Smooth muscle cell of the brain vasculature (primary cell): ENCODE data around the gene LRRC32.
"Not testable (repeated sequence)": the region's sequence is repeated elsewhere in the genome, so short reads cannot be mapped to it uniquely, and the experiment has no call there.

ENCODE experiments used
- DNase-seq: peaks from one replicate; pipeline ENCODE4 v3.0.0-alpha.2; 2012; ENCODE audit warnings: low read depth, low spot score

Gene LRRC32

DNA sequence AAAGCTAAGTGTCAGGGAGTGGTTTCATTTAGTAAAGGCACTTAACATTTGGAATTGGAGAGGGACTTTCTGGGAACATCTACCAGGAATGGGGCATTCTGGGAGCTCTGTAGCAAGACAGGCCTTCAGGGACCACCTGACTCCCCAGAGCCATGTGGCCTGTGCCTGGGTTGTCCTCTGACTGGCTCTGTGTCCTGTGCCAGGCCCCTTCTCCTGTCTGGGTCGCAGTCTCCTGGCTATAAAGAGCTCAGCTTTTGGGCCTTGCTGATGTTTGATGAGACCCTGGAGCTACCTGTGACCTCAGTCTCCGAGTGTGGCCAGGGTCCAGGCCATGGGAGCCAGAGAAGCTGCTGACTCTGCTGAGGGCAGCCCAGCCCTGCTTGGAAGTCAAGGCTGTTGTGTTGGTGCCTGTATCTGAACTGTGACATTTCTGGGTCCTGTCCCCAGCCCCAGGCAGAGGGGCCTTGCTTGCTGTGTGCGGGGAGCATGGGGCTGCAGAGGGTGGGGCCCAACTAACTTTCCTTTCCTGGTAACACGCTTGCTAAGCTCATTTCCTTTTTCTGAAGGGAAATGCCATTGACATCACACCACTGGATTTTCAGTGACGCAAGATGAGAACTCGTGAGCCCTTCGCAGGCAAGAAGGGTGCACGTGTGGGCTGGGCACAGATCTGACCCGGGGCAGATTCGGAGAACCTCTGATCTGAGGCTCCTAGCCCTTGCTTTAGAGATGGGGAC, 41.3 kb downstream of the LRRC32 start:
- no peak for DNase-seq

- no peak for DNase-seq
These were observed 42.1 kb downstream of the LRRC32 start for GRCh38 chr11:76628408-76628947.

- DNase-seq, result no peak
These were observed 42.9 kb downstream of the LRRC32 start for GRCh38 chr11:76627606-76628005.

DNA sequence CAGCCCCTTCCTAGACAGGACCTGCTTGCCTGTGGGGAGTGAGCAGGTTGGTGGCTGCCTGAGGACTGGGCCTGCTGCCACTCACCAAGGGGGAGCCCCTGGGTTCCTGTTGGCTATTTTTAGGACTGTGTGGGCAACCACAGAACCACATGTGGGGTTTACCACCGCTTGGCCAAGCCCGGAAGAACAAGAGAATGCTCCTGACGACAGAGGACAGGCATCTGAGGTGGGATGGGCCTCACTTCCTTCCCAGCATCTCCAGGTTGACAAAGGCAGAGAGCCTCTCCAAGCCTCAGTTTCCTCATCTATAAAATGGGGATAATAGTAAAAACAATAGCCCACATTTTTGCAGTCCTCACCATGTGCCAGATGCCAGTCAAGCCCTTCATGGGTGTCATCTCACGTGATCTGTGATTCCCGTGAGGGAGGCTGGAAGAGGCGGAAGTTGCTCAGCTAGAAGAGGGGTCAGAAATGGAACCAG, 43.6 kb downstream of the LRRC32 start:
- DNase-seq, result no peak

GRCh38 chr11:76626266-76626665, 44.3 kb downstream of the LRRC32 start:
- DNase-seq, result no peak

- no peak for DNase-seq
These were observed 44.9 kb downstream of the LRRC32 start for GRCh38 chr11:76625472-76626186.

DNA sequence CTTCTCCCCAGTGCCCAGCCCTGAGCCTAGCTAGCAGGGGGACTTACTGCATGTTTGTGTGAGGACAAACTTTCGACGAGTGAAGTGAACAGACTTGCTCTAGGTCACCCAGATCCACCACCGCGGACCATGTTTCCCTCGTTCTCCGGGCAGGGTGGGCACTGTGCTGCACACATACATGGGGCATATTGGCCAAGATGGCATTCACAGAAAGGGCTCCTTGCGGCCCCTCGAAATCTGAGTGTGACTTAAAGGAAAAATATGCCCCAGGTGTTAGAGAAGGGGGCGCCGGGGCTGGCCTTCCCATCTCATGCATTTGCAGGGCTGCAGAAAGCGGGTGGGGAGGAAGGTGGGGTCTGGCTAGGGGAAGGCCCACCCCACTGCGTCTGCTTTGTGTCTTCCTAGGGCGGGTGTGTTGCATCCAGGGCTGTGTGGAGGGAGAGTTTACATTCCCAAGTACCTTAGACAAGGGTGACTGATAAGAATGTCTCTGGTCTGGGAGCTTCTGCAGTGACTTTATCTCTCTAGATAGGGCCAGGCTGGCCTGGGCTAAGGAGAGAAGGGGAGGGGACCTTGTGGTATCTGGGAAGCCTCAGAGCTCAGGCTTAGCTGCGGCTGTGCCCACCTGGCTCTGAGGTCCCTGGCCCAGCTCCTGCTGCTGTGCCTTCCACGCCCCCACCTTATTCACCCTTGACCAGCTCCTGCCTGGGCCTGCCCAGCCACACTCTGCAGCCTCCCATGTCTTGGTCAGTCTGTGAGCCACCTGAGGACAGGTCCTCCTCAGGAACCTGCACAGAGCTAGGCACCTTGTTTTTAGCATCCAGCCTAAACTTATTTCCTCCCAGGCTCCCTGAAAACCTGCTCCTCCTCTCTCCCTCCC, 45.8 kb downstream of the LRRC32 start:
- DNase-seq, result no peak

DNA sequence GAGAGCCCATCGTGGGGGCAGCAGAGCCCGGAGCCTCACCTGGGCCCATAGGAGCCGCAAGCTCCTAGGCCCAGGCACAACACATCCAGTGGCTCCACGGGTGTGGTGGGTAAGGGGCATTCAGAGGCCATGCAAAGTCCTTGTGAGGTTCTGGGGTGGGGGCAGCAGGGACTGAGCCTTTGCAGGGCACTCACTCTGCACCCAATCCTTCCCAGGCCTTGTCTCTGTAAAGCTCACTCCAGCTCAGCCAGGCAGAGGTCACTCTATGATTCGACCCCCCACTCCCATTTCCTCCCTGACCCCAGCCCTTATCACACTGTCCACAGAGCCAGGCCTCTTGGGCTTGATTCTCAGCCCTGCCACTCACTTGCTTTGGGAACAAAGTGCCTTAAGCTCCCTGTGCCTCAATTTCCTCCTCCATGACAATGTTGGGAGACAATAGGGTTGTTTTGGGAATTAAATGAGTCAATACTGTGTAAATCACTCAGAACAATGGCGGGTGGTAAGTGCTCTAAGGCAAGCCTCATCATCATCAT, 46.6 kb downstream of the LRRC32 start:
- no peak for DNase-seq

DNA sequence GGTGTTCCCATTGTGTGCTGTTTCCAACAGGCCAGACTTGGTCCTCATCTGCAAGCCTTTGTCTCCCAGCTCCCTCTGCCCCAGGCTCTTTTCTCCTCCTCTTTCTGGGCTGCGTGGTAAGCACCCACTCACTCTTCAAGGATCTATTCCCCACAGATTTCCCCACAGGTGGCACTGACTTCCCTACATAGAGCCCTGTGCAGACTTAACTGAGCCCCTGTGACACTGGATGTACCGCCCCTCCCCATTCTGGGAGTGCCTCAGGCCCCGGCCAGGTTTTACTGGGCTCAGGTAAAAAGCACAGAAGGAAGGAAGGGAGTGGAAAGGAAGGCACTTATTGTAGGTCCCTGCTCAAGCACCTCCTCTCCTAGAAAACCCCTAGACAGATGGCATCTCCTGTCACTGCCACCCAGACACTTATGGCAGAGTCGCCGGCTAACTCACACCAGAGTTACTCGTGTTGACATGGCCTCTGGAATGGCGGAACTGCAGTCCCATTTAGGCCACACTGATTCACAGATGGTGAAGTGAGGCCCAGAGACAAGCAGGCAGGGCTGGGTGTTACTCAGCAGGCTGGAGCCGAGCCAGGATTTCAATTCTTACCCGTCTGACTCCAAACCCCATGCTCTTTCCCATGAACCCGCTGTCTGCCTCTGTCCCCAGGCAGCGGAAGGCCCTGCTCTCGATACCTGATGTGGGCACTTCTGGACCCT, 47.2 kb downstream of the LRRC32 start:
- DNase-seq, result no peak

DNA sequence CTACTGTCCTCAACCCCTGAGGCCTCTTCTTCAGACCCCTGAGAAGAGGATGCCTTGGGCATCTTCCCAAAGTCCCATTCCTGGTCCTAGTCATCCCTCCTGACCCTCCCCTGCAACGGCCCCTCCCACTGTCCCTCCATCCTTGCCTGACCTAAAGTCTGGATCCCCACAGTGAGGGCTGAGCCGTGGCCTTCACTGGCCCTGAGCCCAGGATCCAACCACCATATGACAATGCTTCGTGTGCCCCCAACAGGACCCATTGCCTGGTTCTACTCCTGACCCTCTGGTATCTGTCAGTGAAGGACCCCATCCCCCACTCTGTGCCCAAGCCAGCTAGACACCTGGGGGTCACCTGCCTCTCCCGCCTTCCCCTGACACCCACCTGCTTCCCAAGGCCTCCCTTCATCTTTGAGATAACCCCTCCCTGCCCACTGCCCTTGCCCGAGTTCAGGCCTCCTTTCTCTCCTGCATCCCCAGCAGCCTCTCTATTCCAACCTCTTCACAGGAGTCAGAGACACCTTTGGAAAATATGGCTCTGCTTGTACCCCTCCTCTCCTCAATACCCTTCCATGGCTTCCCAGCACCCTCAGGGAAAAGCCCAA, 48.0 kb downstream of the LRRC32 start:
- no peak for DNase-seq

DNA sequence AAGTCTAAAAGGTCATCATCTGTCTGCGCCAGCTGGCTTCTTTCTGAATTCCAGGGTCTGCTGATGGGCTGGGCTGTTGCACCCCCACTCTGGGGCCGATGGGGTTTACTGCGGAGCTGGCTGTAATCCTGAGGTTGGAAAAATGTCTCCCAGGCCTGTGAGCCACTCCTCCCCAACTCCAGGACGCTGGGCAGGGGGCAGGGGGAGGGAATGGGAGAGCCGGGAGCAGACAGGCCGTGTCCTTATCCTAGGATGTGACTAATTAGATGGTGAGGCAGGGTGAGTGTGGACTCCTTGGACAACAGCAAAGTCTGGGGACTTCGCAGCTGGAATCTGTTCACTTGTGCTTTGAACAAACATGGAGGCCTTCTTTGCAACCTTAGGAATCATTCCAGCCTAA, 48.7 kb downstream of the LRRC32 start:
- no peak for DNase-seq

GRCh38 chr11:76621466-76621865, 49.1 kb downstream of the LRRC32 start:
- DNase-seq, result no peak

- DNase-seq, result no peak
These were observed 50.1 kb downstream of the LRRC32 start for GRCh38 chr11:76620489-76620888.

- not testable (repeated sequence) for DNase-seq
These were observed 50.7 kb downstream of the LRRC32 start for GRCh38 chr11:76619801-76620200.

DNA sequence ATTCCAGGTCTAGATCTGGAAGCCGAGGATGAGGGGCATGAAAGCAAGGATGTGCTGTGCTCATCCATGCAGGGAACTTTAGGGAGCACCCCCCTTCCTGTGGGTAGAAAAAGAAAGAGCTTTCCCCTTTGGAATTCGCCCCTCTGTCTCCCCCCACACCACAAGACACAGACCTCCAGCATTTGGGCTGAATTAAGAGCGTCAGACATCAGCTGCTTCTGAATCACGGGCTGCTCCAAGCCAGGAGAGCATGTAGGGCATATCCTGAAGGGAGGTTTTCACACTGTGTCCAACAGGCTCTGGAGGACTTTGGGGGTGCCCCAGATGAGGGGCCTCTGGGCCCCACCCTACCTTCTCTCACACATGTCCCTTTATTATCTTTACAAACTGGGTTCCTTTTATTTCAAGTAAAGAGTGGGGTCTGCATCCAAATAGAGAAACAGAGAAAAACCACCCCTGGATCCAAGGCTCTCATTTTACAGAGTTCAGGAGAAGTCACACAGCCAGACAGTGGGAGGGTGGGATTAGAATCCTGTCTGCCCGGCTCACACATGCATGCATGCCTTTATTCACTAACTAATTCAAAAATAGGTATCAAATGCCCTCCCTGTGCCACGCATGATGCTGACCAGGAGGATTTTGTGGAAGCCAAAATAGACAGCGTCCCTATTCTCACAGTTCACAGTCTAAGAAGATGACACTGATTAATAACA, 52.8 kb downstream of the LRRC32 start:
- no peak for DNase-seq

- no peak for DNase-seq
These were observed 53.6 kb downstream of the LRRC32 start for GRCh38 chr11:76616676-76617552.

DNA sequence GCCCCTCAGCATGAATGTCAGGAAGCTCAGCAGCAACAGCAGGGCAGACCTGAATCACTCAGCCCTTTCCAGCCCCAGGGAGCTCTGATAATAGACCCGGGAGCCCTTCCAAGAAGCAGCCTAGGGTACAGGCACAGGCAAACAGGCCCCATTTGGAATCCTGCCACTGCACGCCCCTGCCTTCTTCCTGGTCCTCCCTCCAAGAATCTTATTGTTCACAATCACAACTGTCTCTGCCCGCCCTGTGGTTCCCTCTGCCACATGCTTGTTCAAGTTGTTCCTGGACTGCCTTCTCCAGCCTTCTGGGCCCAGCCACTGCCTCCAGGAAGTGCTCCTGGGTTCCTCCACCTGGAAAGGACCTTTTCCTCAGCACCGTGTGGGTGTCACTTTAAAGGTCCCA, 54.6 kb downstream of the LRRC32 start:
- no peak for DNase-seq

- DNase-seq, result no peak
These were observed 55.9 kb downstream of the LRRC32 start for GRCh38 chr11:76614471-76615179.
